ENCODE data around the gene PPARG.

The PPARG gene

GRCh38 chr3:12307136-12307535 lies 18.3 kb downstream of the PPARG start:
- H3K27ac ChIP-seq, result no peak overlapping the region
- ChIA-PET POLR2A (ENCODE audit: low non-redundant PET) (no interaction called here), CTCF (no interaction called here)
- no peak for TF ChIP-seq CTCF (conservative IDR thresholded peaks at IDR 0.05; ENCODE audit: low read depth)
- DNase-seq (ENCODE audit: low spot score), result no peak

GRCh38 chr3:12308517-12308916 lies 19.6 kb downstream of the PPARG start:
- ChIA-PET POLR2A (ENCODE audit: low non-redundant PET) (no interaction called here), CTCF (no interaction called here)
- DNase-seq (ENCODE audit: low spot score), result no peak
- TF ChIP-seq CTCF (conservative IDR thresholded peaks at IDR 0.05; ENCODE audit: low read depth), result no peak
- no peak overlapping the region for H3K27ac ChIP-seq

GRCh38 chr3:12309716-12310115 lies 20.8 kb downstream of the PPARG start:
- no peak for TF ChIP-seq CTCF (conservative IDR thresholded peaks at IDR 0.05; ENCODE audit: low read depth)
- no peak for DNase-seq (ENCODE audit: low spot score)

GRCh38 chr3:12312010-12312409 lies 23.1 kb downstream of the PPARG start:
- no peak for TF ChIP-seq CTCF (conservative IDR thresholded peaks at IDR 0.05; ENCODE audit: low read depth)
- ChIA-PET POLR2A (ENCODE audit: low non-redundant PET) (no interaction called here), CTCF (no interaction called here)
- DNase-seq (ENCODE audit: low spot score), result no peak
- H3K27ac ChIP-seq, result no peak overlapping the region

More at GRCh38 chr3:12309716-12310115, 20.8 kb downstream of the PPARG start:
- no peak overlapping the region for H3K27ac ChIP-seq
- ChIA-PET POLR2A (ENCODE audit: low non-redundant PET) (no interaction called here), CTCF (no interaction called here)

- POLR2A ChIA-PET (ENCODE audit: low non-redundant PET), result no interaction called here
- CTCF ChIA-PET, result interaction anchor here (0.7 kb wide), 1 partner anchor 287 kb away, joined by 3 read pairs; no protein-coding TSS in a partner anchor
Observed at GRCh38 chr3:12313519-12313918, 24.6 kb downstream of the PPARG start.

GRCh38 chr3:12316253-12316652 lies 27.4 kb downstream of the PPARG start:
- no peak for DNase-seq (ENCODE audit: low spot score)
- no peak for TF ChIP-seq CTCF (conservative IDR thresholded peaks at IDR 0.05; ENCODE audit: low read depth)
- ChIA-PET CTCF (no interaction called here), POLR2A (ENCODE audit: low non-redundant PET) (no interaction called here)
- H3K27ac ChIP-seq, result no peak overlapping the region

More at GRCh38 chr3:12313519-12313918, 24.6 kb downstream of the PPARG start:
- H3K27ac ChIP-seq, result no peak overlapping the region
- DNase-seq (ENCODE audit: low spot score), result no peak
- no peak for TF ChIP-seq CTCF (conservative IDR thresholded peaks at IDR 0.05; ENCODE audit: low read depth)
